H1 (cell line): ENCODE results near the gene ALPP. TPM values are rescaled to one million over a fixed set of nuclear protein-coding genes. Genes with fewer than 3 reads are reported as not detected.

Experiments
- CHD7 ChIP-seq: fragments of 300-600 bp; sonication (generic); IDR thresholded peaks from 2 replicates; pipeline ENCODE4 v1.7.1; 2012; ENCODE audit warnings: low read length, moderate library complexity, mild to moderate bottlenecking, inconsistent platforms; ENCODE audit not compliant: insufficient replicate concordance
- EP300 ChIP-seq, 2 experiments: IDR thresholded peaks; 1 replicate in 1 of 2; 2 replicates in 1 of 2; pipeline ENCODE4 v1.6.1; 2011 to 2012; ENCODE audit warnings: low read depth in 2 of 2, low read length in 2 of 2, mild to moderate bottlenecking in 2 of 2, borderline replicate concordance in 1 of 2, inconsistent platforms in 1 of 2, moderate library complexity in 1 of 2
- GTF2F1 ChIP-seq: IDR thresholded peaks from 2 replicates; pipeline ENCODE4 v1.6.1; 2012; ENCODE audit warnings: low read depth, low read length, improper control_type of control experiment, borderline replicate concordance
- SRF ChIP-seq: IDR thresholded peaks from 2 replicates; pipeline ENCODE4 v1.6.1; 2011; ENCODE audit warnings: mild to moderate bottlenecking, low read depth, low read length, moderate library complexity
- SUZ12 ChIP-seq: fragments of 200-600 bp; sonication (generic); IDR thresholded peaks from 2 replicates; pipeline ENCODE4 v1.6.1; 2012; ENCODE audit warnings: mild to moderate bottlenecking, inconsistent platforms, low read length, moderate library complexity, mixed read lengths
- polyA plus RNA-seq, 7 experiments: library from polyadenylated mRNA; depleted of rRNA in 3 of 7; stranded (reverse) in 5 of 7; unstranded in 2 of 7; fragments of >200 nt in 5 of 7; fragments of 200-250 nt in 2 of 7; gene quantifications; 1 replicate in 5 of 7; 2 replicates in 1 of 7; 4 replicates in 1 of 7; pipeline versions ENCODE4 v1.2.1 to v1.2.3, GENCODE V29; 2011 to 2013; ENCODE audit warnings: missing spikeins in 2 of 7, mixed read lengths in 2 of 7
- total RNA-seq: library from RNA; stranded (reverse); fragmentation: NEBNext Ultra II Directional; extraction: Animal tissue kit (Norgen Biotek cat#: 25700); gene quantifications from 2 replicates; pipeline ENCODE4 v1.2.1, GENCODE V29; 2021
- TF ChIP-seq, protein P1 (sequence below): IDR thresholded peaks from 2 replicates; pipeline ENCODE4 v1.6.1; 2011; ENCODE audit warnings: low read length, improper control_type of control experiment

ALPP gene
- total and polyA plus RNA-seq, 2 of the 8 experiments (the other 6 are each of a cell fraction or from before 2014, with no cell fraction given) = 0.15 TPM

DNA sequence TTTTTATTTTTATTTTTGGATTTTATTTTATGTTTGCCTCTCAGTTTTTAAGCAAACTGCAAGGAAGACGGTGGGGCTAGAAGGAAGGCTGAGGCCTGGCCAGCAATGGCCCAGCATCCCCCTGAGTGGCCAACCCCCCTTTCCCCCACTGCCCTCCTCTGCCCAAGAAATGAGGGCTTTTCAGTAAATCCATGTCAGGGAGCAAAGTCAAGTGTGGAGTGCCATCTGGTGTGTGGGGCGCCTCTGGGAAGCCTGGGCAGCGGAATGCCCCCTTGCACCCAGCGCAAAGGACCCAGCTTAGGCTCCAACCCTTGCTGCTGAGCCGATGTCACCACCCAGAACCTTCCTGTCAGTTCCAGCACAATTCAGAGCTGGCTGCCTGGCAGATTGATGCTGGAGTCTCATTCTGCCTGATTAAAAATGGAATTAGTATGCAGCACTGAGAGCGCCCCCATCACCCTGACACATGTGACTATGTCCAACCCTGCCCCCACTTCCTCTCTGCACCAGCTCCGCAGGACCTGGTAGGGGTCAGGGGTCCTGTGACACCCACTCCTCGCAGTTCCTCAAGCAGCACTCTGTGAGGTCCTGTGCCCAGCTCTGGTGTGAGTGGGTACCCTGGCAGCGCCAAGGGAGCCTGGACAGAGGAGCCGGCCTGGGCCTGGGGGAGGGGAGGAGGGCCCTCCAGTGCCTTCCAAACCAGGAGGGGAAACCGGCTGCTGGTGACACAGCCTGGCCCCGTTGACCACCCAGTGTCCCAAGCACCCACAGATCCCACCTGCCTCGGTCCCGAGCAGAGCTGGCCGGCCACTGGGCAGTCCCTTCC, 9.2 kb upstream of the ALPP start (continued):
- TF ChIP-seq CHD7 = no peak
- no peak for TF ChIP-seq SUZ12
- TF ChIP-seq GTF2F1 = no peak
- no peak for TF ChIP-seq SRF
- TF ChIP-seq, protein P1, sequence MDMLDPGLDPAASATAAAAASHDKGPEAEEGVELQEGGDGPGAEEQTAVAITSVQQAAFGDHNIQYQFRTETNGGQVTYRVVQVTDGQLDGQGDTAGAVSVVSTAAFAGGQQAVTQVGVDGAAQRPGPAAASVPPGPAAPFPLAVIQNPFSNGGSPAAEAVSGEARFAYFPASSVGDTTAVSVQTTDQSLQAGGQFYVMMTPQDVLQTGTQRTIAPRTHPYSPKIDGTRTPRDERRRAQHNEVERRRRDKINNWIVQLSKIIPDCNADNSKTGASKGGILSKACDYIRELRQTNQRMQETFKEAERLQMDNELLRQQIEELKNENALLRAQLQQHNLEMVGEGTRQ = no peak
- TF ChIP-seq EP300 (IDR thresholded peaks at IDR 0.05; ENCODE audit: borderline replicate concordance in 1 of 2, low read depth in 2 of 2, low read length in 2 of 2) = no peak
